OCI-LY7 (cell line): ENCODE measurements around the gene LCE3A. TPM values are rescaled to one million over a fixed set of nuclear protein-coding genes. Genes with fewer than 3 reads are reported as not detected.
"Not testable (repeated sequence)": the region's sequence is repeated elsewhere in the genome, so short reads cannot be mapped to it uniquely, and the experiment has no call there.

Experiments used
- Bru-seq: library from RNA; stranded (reverse); fragments of 400-500 nt; gene quantifications from one replicate; lab custom pipeline; 2021; lab: Mats Ljungman, UMichigan
- BruChase-seq, 2 experiments: library from RNA; stranded (reverse); fragments of 400-500 nt; gene quantifications; one replicate each; lab custom pipeline; 2021; lab: Mats Ljungman, UMichigan
- BruUV-seq: library from RNA; stranded (reverse); fragments of 400-500 nt; replicated peaks from 2 replicates; lab custom pipeline; 2021; lab: Mats Ljungman, UMichigan
- CTCF ChIA-PET: fragments of 300-600 bp; sonication (Branson Sonifier 250); formaldehyde crosslinking; loops from one replicate; lab custom pipeline; 2022; ENCODE audit warnings: antibody characterized with exemption; ENCODE audit not compliant: unreplicated experiment; lab: Charles Lee
- POLR2A ChIA-PET: fragments of 300-600 bp; sonication (Branson Sonifier 250); formaldehyde crosslinking; loops from one replicate; lab custom pipeline; 2022; ENCODE audit warnings: antibody characterized with exemption; lab: Charles Lee
- DNase-seq: peaks from one replicate; pipeline ENCODE4 v3.0.0-alpha.2; 2015; ENCODE audit warnings: low spot score
- H2AFZ ChIP-seq: fragments of 200-600 bp; sonication (generic), shearing (Covaris generic); 2 replicates; pipeline ENCODE4 v1.6.1; 2014; ENCODE audit warnings: mild to moderate bottlenecking, antibody characterized with exemption, low read length, moderate library complexity
- H3K27ac ChIP-seq: fragments of 200-600 bp; sonication (generic); 2 replicates; pipeline ENCODE4 v1.5.1; 2014; ENCODE audit warnings: mixed run types, low read depth, mild to moderate bottlenecking, moderate library complexity, low read length, inconsistent platforms; ENCODE audit not compliant: poor library complexity, severe bottlenecking
- H3K36me3 ChIP-seq: fragments of 200-600 bp; sonication (generic); 2 replicates; pipeline ENCODE4 v1.6.1; 2014; ENCODE audit warnings: mild to moderate bottlenecking, antibody characterized with exemption, low read length, moderate library complexity, mixed read lengths; ENCODE audit not compliant: insufficient read depth
- H3K4me1 ChIP-seq: fragments of 200-600 bp; sonication (generic); 2 replicates; pipeline ENCODE4 v1.5.1; 2014; ENCODE audit warnings: mild to moderate bottlenecking, low read length; ENCODE audit not compliant: insufficient read depth, poor library complexity, severe bottlenecking
- H3K4me2 ChIP-seq: fragments of 200-600 bp; sonication (generic); 2 replicates; pipeline ENCODE4 v1.6.1; 2014; ENCODE audit warnings: mild to moderate bottlenecking, low read length
- H3K4me3 ChIP-seq: fragments of 200-600 bp; sonication (generic); 2 replicates; pipeline ENCODE4 v1.5.1; 2014; ENCODE audit warnings: mild to moderate bottlenecking, low read depth, low read length; ENCODE audit not compliant: poor library complexity, severe bottlenecking
- H3K79me2 ChIP-seq: fragments of 200-600 bp; sonication (generic); 2 replicates; pipeline ENCODE4 v1.6.1; 2016; ENCODE audit warnings: low read depth, mild to moderate bottlenecking, low read length, moderate library complexity, mixed read lengths; ENCODE audit not compliant: insufficient read depth
- H3K9me2 ChIP-seq: fragments of 200-600 bp; sonication (generic); 2 replicates; pipeline ENCODE4 v1.6.1; 2016; ENCODE audit warnings: mild to moderate bottlenecking, low read length, mixed read lengths; ENCODE audit not compliant: insufficient read depth
- H3K9me3 ChIP-seq: fragments of 200-600 bp; sonication (generic); 2 replicates; pipeline ENCODE4 v1.6.1; 2014; ENCODE audit warnings: mild to moderate bottlenecking, mixed run types, low read length, mixed read lengths
- H4K20me1 ChIP-seq: fragments of 200-600 bp; sonication (generic); 2 replicates; pipeline ENCODE4 v1.6.1; 2014; ENCODE audit warnings: mild to moderate bottlenecking, antibody characterized with exemption, low read length, moderate library complexity, mixed read lengths; ENCODE audit not compliant: insufficient read depth
- EZH2phosphoT487 ChIP-seq: fragments of 200-600 bp; sonication (generic); IDR thresholded peaks from 2 replicates; pipeline ENCODE4 v1.6.1; 2018; ENCODE audit warnings: low read depth, borderline replicate concordance, mild to moderate bottlenecking, mixed run types, antibody characterized with exemption, low read length, moderate library complexity, mixed read lengths
- intact Hi-C: fragments of 100-400 bp; cut with micrococcal nuclease; formaldehyde crosslinking; loops from one replicate; pipeline ENCODE4 v1.10.0; 2022; ENCODE audit not compliant: unreplicated experiment
- long read RNA-seq: library from polyadenylated mRNA; stranded (forward); transcript quantifications from one replicate; pipeline ENCODE4 v2.0.0, GENCODE V29; 2022
- total RNA-seq, 2 experiments: library from RNA; depleted of rRNA in 1 of 2; stranded (reverse); fragments of >200 nt in 1 of 2; shearing (Covaris generic) in 1 of 2; gene quantifications; 2 replicates each; pipeline ENCODE4 v1.2.3, GENCODE V29; 2014 to 2022
- TF ChIP-seq, protein P1 (sequence below): fragments of 200-600 bp; sonication (generic); conservative IDR thresholded peaks from 2 replicates; pipeline ENCODE4 v1.5.1; 2014; ENCODE audit warnings: mild to moderate bottlenecking, antibody characterized with exemption, low read length, moderate library complexity, mixed read lengths

Gene LCE3A, protein sequence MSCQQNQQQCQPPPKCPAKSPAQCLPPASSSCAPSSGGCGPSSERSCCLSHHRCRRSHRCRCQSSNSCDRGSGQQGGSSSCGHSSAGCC
- total RNA-seq (2014; rRNA removed; shearing (Covaris generic)) = not detected in 2 replicates
- total RNA-seq (2022) = not detected in 2 replicates
- not detected for Bru-seq, nascent RNA
- not detected for BruChase-seq, experiment 1, labeled RNA remaining after a 6-hour chase
- BruChase-seq, experiment 2, labeled RNA remaining after a 2-hour chase = not detected
- long read RNA-seq = 0 reads

GRCh38 chr1:152622803-152623202 lies at the start of gene LCE3A:
Gene LCE3A (minus strand): TSS chr1:152623103. CDS start chr1:152623103, 0 bp downstream.
- H3K79me2 ChIP-seq = no peaks in the 10 kb centered on the region
- H3K9me2 ChIP-seq = no peaks in the 10 kb centered on the region
- no peaks in the 10 kb centered on the region for H3K4me1 ChIP-seq
- no peak within 1 kb of the TSS for H3K4me3 ChIP-seq
- DNase-seq = no peak
- no peak for TF ChIP-seq EZH2phosphoT487
- TF ChIP-seq, protein P1, sequence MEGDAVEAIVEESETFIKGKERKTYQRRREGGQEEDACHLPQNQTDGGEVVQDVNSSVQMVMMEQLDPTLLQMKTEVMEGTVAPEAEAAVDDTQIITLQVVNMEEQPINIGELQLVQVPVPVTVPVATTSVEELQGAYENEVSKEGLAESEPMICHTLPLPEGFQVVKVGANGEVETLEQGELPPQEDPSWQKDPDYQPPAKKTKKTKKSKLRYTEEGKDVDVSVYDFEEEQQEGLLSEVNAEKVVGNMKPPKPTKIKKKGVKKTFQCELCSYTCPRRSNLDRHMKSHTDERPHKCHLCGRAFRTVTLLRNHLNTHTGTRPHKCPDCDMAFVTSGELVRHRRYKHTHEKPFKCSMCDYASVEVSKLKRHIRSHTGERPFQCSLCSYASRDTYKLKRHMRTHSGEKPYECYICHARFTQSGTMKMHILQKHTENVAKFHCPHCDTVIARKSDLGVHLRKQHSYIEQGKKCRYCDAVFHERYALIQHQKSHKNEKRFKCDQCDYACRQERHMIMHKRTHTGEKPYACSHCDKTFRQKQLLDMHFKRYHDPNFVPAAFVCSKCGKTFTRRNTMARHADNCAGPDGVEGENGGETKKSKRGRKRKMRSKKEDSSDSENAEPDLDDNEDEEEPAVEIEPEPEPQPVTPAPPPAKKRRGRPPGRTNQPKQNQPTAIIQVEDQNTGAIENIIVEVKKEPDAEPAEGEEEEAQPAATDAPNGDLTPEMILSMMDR = no peak
- ChIA-PET POLR2A (no interaction called here), CTCF (no interaction called here)
- no peak within 1 kb of the TSS for H3K4me2 ChIP-seq
- H4K20me1 ChIP-seq = no peaks in the 10 kb centered on the region
- BruUV-seq = no TSS peak
- H3K9me3 ChIP-seq = peaks cover 4% of the 10 kb centered on the region; the same call in 1 of the 2 replicates
- no peak within 1 kb of the TSS for H2AFZ ChIP-seq
- H3K27ac ChIP-seq = no peak within 1 kb of the TSS
- intact Hi-C loops = no loop called here
- H3K36me3 ChIP-seq = no peaks in the 10 kb centered on the region

DNA sequence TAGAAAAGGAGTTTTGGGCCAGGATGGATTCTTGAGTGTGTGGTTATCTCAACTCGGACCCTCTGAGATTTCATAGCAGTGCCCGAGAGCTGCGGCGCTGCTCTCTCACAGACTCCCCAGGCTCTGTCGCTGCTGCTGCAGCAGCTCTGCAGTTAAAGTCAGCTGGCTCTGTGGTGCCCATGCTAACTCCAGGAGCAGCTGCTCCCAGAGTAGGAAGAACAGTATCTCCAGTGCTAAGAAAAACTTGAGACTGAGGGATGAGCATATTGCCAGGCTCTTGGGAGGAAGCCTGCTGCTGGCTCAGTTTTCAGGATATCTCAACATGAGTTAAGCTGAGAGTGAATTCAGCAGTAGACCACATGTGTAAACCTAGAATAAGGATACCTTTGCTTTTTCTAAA lies 44.7 kb upstream of the LCE3A start:
- Histone ChIP-seq H3K36me3 (no peaks in the 10 kb centered on the region), H3K9me2 (no peaks in the 10 kb centered on the region), H3K27ac (no peak overlapping the region), H3K4me2 (no peak overlapping the region), H4K20me1 (no peaks in the 10 kb centered on the region), H3K79me2 (no peaks in the 10 kb centered on the region), H2AFZ (no peak overlapping the region), H3K4me1 (no peaks in the 10 kb centered on the region), H3K9me3 (no peaks in the 10 kb centered on the region), H3K4me3 (no peak overlapping the region)
- BruUV-seq = no TSS peak
- intact Hi-C loops = no loop called here
- POLR2A ChIA-PET = interaction anchor here (0.6 kb wide), 1 partner anchor 120 kb away, joined by 3 read pairs; no protein-coding TSS in a partner anchor
- no peak for DNase-seq
- TF ChIP-seq EZH2phosphoT487 = no peak
- TF ChIP-seq, protein P1 = no peak
- CTCF ChIA-PET = no interaction called here

DNA sequence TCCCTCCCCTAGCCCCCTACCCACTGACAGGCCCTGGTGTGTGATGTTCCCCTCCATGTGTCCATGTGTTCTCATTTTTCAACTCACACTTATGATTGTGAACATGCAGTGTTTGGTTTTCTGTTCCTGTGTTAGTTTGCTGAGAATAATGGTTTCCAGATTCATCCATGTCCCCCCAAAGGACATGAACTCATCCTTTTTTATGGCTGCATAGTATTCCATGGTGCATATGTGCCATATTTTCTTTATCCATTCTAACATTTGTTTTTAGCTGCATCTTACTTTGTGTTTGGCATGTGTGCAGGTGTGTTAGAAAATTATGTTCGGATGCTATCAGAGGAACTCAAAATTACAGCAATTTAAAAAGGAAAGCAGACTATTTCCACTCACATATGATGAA lies 43.3 kb upstream of the LCE3A start:
- H3K4me3 ChIP-seq, H3K79me2 ChIP-seq, CTCF ChIA-PET, H4K20me1 ChIP-seq, H3K9me2 ChIP-seq, BruUV-seq, H3K4me1 ChIP-seq, H2AFZ ChIP-seq, DNase-seq, H3K36me3 ChIP-seq, H3K27ac ChIP-seq, POLR2A ChIA-PET, H3K9me3 ChIP-seq, intact Hi-C loops, H3K4me2 ChIP-seq: not testable (repeated sequence)
